Measurements from ENCODE around the gene NCLN.
"Not testable (repeated sequence)": the region's sequence is repeated elsewhere in the genome, so short reads cannot be mapped to it uniquely, and the experiment has no call there.

The NCLN gene

GRCh38 chr19:3229888-3230496 is 44.3 kb downstream of the NCLN start:
- DNase-seq (ENCODE audit: low read depth) = no peak
- TF ChIP-seq CTCF (IDR thresholded peaks at IDR 0.05; ENCODE audit: control insufficient read depth, extremely low read depth, insufficient read depth) = no peak
- H3K4me3 ChIP-seq (ENCODE audit: low read depth, low read length) = no peak overlapping the region

- no peak for DNase-seq (ENCODE audit: low read depth)
- no peak overlapping the region for H3K4me3 ChIP-seq (ENCODE audit: low read depth, low read length)
- no peak for TF ChIP-seq CTCF (IDR thresholded peaks at IDR 0.05; ENCODE audit: control insufficient read depth, extremely low read depth, insufficient read depth)
These were observed 45.6 kb downstream of the NCLN start for GRCh38 chr19:3231288-3231687.

GRCh38 chr19:3233116-3233515 is 47.4 kb downstream of the NCLN start:
- DNase-seq (ENCODE audit: low read depth) = no peak
- TF ChIP-seq CTCF (IDR thresholded peaks at IDR 0.05; ENCODE audit: control insufficient read depth, extremely low read depth, insufficient read depth) = no peak
- no peak overlapping the region for H3K4me3 ChIP-seq (ENCODE audit: low read depth, low read length)

- DNase-seq (ENCODE audit: low read depth) = no peak
- TF ChIP-seq CTCF (IDR thresholded peaks at IDR 0.05; ENCODE audit: control insufficient read depth, extremely low read depth, insufficient read depth) = no peak
- H3K4me3 ChIP-seq (ENCODE audit: low read depth, low read length) = no peak overlapping the region
These were observed 48.1 kb downstream of the NCLN start for GRCh38 chr19:3233831-3234230.

GRCh38 chr19:3234800-3235199 is 49.1 kb downstream of the NCLN start:
- TF ChIP-seq CTCF (IDR thresholded peaks at IDR 0.05; ENCODE audit: control insufficient read depth, extremely low read depth, insufficient read depth) = peak; percentile 23
- H3K4me3 ChIP-seq (ENCODE audit: low read depth, low read length) = no peak overlapping the region
- DNase-seq (ENCODE audit: low read depth) = no peak

GRCh38 chr19:3235604-3236003 is 49.9 kb downstream of the NCLN start:
- not testable (repeated sequence) for DNase-seq (ENCODE audit: low read depth); H3K4me3 ChIP-seq (ENCODE audit: low read depth, low read length)

- H3K4me3 ChIP-seq (ENCODE audit: low read depth, low read length) = no peak overlapping the region
- DNase-seq (ENCODE audit: low read depth) = no peak
- no peak for TF ChIP-seq CTCF (IDR thresholded peaks at IDR 0.05; ENCODE audit: control insufficient read depth, extremely low read depth, insufficient read depth)
These were observed 50.5 kb downstream of the NCLN start for GRCh38 chr19:3236272-3236671.
